ENCODE measurements around the gene ESRRG.
A peak's percentile ranks its signal among the peaks of the same experiment; 100 is the strongest.
"Not testable (repeated sequence)": the region's sequence is repeated elsewhere in the genome, so short reads cannot be mapped to it uniquely, and the experiment has no call there.

The ESRRG gene

DNA sequence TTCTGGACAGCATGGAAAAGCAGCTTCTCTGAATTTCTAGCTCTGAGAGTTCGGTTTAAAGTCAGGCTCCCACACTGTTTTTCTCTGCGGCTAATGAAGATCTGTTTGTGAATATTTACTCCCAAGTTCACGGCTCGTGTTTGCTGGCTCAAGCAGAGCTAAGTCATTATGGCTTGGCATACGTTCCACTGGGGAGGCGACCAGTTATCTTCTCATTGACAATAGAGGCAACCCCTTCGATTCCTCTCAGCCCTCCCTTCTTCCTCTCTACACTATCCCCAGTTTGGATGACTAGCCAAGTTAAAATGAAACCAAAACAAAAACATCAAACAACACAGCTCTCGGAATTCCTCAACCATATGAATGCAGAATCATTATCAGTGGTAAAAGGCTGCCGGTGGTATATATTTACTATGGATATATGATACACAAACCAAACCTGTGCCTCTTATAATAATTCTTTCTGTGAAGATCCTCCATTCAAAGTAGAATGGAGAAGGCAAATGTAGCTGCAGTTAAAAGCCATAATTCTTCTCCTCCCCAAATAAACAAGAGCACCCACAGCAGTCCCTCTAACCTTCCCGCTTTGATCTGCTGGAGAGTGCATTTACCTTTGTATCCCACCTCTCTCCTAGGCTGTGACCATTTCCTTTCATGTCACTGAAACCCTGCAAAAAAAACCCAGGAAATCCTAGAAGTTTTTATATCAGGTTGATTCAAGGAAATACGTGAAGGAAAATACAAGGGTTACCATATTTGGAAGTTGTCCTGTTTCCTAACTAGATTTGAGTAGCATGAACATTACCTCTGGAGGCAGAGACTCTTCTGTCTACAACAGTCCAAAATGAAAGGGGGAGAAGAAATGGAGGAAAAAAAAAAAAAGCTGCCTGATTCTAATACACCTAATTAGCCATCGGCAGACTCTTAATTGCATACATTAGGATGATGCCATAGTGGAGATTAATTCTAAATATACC lies 191.7 kb downstream of the ESRRG start:
- peak overlapping the region; percentile 27 for H3K4me3 ChIP-seq (ENCODE audit: low read depth, low read length)
- DNase-seq (ENCODE audit: low read depth), result no peak

DNA sequence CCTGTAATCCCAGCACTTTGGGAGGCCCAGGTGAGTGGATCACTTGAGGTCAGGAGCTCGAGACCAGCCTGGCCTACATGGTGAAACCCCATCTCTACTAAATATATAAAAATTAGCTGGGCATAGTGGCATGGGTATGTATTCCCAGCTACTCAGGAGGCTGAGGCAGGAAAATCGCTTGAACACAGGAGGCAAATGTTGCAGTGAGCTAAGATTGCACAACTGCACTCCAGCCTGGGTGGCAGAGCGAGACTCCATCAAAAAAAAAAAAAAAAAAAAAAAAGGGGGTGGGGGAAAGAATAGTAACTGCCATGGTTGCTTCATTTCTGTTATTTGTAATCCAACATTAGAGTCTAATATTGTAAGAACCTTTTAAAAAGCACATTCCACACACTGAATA lies 193.4 kb downstream of the ESRRG start:
- H3K4me3 ChIP-seq (ENCODE audit: low read depth, low read length); DNase-seq (ENCODE audit: low read depth): not testable (repeated sequence)

GRCh38 chr1:216528816-216529215 lies 194.4 kb downstream of the ESRRG start:
- DNase-seq (ENCODE audit: low read depth), result no peak

GRCh38 chr1:216523449-216524190 lies 199.6 kb downstream of the ESRRG start:
- no peak overlapping the region for H3K4me3 ChIP-seq (ENCODE audit: low read depth, low read length)
- peak; percentile 20 for DNase-seq (ENCODE audit: low read depth)

More at GRCh38 chr1:216528816-216529215, 194.4 kb downstream of the ESRRG start:
- no peak overlapping the region for H3K4me3 ChIP-seq (ENCODE audit: low read depth, low read length)

DNA sequence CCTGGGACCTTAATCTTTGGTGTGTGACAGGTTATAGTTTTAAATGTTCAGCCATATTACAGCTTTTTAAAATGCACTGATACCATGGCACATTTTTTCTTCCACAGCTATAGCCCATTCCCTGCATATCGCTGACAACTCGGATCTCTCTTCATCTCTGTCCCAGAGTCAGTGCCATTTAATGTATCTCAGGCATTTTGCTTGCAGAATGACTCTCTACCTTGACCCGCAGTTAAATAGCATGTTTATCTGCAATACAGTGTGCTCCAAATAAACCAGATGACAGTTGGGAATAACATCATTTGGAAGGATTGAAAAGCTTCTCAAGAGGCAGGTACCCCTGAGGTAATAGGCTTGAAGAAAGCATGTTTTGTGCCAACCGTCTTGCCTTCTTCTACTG lies 200.2 kb downstream of the ESRRG start:
- no peak overlapping the region for H3K4me3 ChIP-seq (ENCODE audit: low read depth, low read length)
- DNase-seq (ENCODE audit: low read depth), result no peak

DNA sequence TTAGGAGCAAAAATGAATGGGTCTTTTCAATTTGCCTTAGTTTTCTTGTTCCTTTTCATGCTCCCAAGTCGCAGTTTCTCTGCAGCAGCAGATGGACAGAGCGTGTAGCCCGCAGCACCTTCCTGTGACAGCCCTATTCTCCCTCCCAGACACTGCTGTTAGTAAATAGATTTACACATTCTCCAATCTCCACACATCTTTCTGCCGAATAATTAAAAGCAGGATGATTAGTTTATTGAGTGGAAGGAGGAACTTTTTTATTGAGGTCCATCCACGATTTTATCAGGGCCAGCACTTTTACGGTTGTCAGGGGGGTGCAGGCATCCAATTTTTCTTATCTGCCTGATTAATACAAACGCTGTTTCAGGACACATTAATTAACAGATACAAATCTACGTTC lies 201.8 kb downstream of the ESRRG start:
- DNase-seq (ENCODE audit: low read depth), result no peak
- H3K4me3 ChIP-seq (ENCODE audit: low read depth, low read length), result no peak overlapping the region

GRCh38 chr1:216518844-216519627 lies 204.2 kb downstream of the ESRRG start:
- no peak for DNase-seq (ENCODE audit: low read depth)
- no peak overlapping the region for H3K4me3 ChIP-seq (ENCODE audit: low read depth, low read length)

DNA sequence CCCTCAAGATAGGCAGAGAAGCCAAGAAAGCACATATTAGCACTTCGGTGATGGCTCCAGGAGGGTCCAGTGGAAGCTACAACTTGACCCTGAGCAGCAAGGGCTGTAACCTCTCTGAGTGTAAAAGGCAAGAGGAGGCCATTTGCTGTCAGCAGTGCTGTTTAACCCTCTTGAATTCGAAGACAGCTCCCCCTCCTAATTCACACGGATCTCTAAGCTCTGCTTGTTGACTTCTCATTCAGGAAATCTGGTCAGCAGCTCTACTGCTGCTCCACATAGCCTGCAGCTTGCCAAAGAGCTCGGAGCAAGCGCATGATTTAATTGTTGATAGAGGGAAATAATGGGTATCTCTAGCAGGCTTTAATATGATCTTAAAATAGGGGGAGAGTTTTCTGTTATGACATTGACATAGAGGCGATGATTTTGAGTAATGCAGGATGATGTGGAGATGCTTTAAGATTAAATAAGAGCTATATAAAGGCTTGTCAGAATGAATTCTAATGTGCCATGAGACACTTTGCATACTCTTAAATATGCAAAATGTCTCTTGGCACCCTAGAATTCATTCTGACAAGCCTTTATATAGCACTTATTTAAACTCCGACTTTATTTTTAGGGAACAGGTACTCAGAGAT lies 220.6 kb downstream of the ESRRG start:
- H3K4me3 ChIP-seq (ENCODE audit: low read depth, low read length), result no peak overlapping the region
- DNase-seq (ENCODE audit: low read depth), result no peak

GRCh38 chr1:216500273-216500967 lies 222.8 kb downstream of the ESRRG start:
- DNase-seq (ENCODE audit: low read depth), result no peak
- no peak overlapping the region for H3K4me3 ChIP-seq (ENCODE audit: low read depth, low read length)

DNA sequence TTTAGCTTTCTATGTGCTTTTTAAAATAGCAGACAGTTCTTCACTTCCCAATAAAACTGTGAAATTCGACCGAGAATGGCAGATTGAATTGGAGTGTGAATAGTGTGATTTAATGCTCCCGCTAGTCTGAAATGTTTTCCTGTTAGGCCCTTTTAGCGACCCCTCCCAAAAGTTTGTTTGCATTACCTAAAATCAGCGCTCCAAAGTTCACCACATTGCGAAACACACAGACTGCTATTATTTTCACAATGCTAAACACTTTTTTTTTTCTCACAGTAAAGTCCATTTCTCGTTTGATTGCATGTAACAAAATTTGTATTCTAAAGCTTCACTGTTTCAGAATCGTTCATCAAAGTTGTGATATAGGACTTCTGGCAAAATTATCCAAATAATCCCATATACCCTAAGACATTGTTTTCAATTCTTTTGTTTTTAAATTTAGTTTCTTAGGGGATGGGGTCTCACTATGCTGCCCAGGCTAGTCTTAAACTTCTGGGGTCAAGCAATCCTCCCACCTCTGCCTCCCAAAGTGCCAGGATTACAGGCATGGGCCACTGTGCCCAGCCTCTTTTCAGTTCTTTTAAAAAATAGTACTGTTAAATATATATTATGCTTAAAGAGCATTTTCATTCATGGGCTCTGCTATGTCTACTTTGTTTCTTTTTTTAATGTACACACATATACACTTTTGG lies 223.5 kb downstream of the ESRRG start:
- DNase-seq (ENCODE audit: low read depth), result peak; percentile 5
- H3K4me3 ChIP-seq (ENCODE audit: low read depth, low read length), result no peak overlapping the region

GRCh38 chr1:216498277-216498676 lies 225.0 kb downstream of the ESRRG start:
- no peak for DNase-seq (ENCODE audit: low read depth)
- H3K4me3 ChIP-seq (ENCODE audit: low read depth, low read length), result no peak overlapping the region

DNA sequence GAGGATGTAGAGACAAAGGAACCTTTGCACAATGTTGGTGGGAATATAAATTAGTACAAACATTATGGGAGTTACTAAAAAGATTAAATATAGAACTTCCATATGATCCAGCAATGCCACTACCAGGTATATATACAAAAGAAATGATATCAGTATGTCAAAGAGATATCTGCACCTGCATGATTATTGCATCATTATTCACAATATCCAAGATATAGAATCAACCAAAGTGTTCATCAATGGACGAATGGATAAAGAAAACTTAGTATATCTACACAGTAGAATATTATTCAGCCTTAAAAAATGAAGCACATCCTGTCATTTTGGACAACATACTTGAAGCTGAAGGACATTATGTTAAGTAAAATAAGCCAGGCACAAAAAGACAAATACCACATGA lies 238.2 kb downstream of the ESRRG start:
- no peak overlapping the region for H3K4me3 ChIP-seq (ENCODE audit: low read depth, low read length)
- DNase-seq (ENCODE audit: low read depth), result no peak

- H3K4me3 ChIP-seq (ENCODE audit: low read depth, low read length), result no peak overlapping the region
- DNase-seq (ENCODE audit: low read depth), result no peak
Observed at GRCh38 chr1:216483672-216484401, 239.4 kb downstream of the ESRRG start.

DNA sequence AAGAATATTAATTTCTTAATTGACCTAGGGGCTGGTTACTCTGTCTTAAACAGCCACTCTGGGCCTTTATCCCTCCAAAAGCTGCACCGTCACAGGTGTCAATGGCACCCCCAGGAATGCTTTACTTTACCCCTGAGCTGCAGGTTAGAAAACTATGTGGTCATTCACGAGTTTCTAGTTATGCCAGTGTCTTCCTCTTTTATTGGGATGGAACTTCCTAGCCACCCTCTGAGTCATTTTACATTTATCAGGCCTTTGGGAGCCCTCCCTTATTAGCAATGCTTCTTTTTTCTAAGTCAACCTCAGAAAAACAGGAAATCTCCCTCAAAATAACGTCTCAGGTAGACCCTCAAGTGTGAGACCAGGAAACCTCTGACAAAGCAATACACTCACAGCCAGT lies 240.6 kb downstream of the ESRRG start:
- H3K4me3 ChIP-seq (ENCODE audit: low read depth, low read length), result no peak overlapping the region
- DNase-seq (ENCODE audit: low read depth), result no peak

- no peak overlapping the region for H3K4me3 ChIP-seq (ENCODE audit: low read depth, low read length)
- no peak for DNase-seq (ENCODE audit: low read depth)
Observed at GRCh38 chr1:216478238-216478637, 245.0 kb downstream of the ESRRG start.

- H3K4me3 ChIP-seq (ENCODE audit: low read depth, low read length), result no peak overlapping the region
- no peak for DNase-seq (ENCODE audit: low read depth)
Observed at GRCh38 chr1:216476341-216476740, 246.9 kb downstream of the ESRRG start.

DNA sequence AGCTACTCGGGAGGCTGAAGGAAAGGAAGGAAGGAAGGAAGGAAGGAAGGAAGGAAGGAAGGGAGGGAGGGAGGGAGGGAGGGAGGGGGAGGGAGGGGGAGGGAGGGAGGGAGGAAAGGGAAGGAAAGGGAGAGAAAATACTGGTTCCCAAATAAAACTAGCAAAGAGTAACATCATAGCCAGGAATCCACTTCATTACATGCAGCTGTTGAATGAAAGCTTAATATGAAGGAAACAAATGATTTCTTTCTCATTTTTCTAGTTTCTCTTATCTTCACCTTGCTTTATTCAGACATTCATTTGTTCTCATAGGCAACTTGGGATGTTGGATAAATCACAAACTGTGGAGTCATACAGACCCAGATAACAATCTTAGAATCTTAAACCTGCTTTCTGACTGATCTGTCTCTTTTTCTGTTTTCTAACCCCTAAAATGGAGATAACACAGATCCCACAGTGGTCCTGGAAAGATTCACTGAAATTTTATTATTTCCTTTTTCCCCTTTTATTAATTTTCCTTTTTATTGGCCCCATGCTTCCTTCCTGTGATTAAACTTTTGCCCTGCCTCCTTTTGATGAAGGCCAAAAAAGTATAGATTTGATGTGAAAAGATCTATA lies 247.5 kb downstream of the ESRRG start:
- no peak for DNase-seq (ENCODE audit: low read depth)
- no peak overlapping the region for H3K4me3 ChIP-seq (ENCODE audit: low read depth, low read length)

Data from skeletal muscle cell (primary cell).